Colonic mucosa (tissue), 4 donors: Measurements from ENCODE around the gene PALD1. TPM values are rescaled to one million over a fixed set of nuclear protein-coding genes. Genes with fewer than 3 reads are reported as not detected.

Experiments
- DNase-seq: peaks from one replicate; pipeline ENCODE4 v3.0.0-alpha.2; 2020
- H3K27ac ChIP-seq: fragments of 200-600 bp; one replicate; pipeline ENCODE4 v1.8.0; 2021
- H3K27me3 ChIP-seq: fragments of 200-600 bp; one replicate; pipeline ENCODE4 v1.8.0; 2021
- H3K36me3 ChIP-seq: fragments of 200-600 bp; one replicate; pipeline ENCODE4 v1.8.0; 2021
- H3K4me1 ChIP-seq: fragments of 200-600 bp; one replicate; pipeline ENCODE4 v1.8.0; 2021; ENCODE audit warnings: mild to moderate bottlenecking
- H3K4me3 ChIP-seq: fragments of 200-600 bp; one replicate; pipeline ENCODE4 v1.8.0; 2021
- H3K9ac ChIP-seq, 2 donors: one replicate each; pipeline ENCODE4 v1.7.0; 2013; ENCODE audit warnings: control low read depth in 2 of 2, low read depth in 2 of 2, low read length in 2 of 2
- H3K9me3 ChIP-seq: fragments of 200-600 bp; one replicate; pipeline ENCODE4 v1.8.0; 2021
- CTCF ChIP-seq: fragments of 200-600 bp; IDR thresholded peaks from one replicate; pipeline ENCODE4 v1.8.0; 2022; ENCODE audit warnings: antibody characterized with exemption, mild to moderate bottlenecking
- intact Hi-C: fragments of 100-400 bp; cut with DNase I; formaldehyde crosslinking; loops from one replicate; pipeline ENCODE4 v1.14.1; 2022
- total RNA-seq, 2 donors: library from RNA; stranded (reverse); fragmentation: NEBNext Ultra II Directional in 1 of 2; extraction: Animal tissue kit (Norgen Biotek cat#: 25700) in 1 of 2; gene quantifications; one replicate each; pipeline ENCODE4 v1.2.1, GENCODE V29; 2021
- donor health status: healthy.
- donor health status: DM: no; HTN: no; CAD: no.
- donor health status: DM: no; HTN: no; CAD: no.

The PALD1 gene
- total RNA-seq, 2 donors from 2014 or later, result 1.3 to 2.5 TPM

- no peak for DNase-seq
- Histone ChIP-seq H3K27me3 (no peaks in the 10 kb centered on the region), H3K9me3 (no peaks in the 10 kb centered on the region), H3K4me1 (no peaks in the 10 kb centered on the region), H3K9ac (no peak overlapping the region), H3K36me3 (no peaks in the 10 kb centered on the region), H3K27ac (no peak overlapping the region), H3K4me3 (no peak overlapping the region)
- TF ChIP-seq CTCF, result peak; percentile 3
- intact Hi-C loops, result loop anchor here (2.0 to 5.0 kb wide), 2 partner anchors 78 to 159 kb away; partner anchors contain the start of gene LRRC20
Observed at GRCh38 chr10:70540789-70541360, 62.3 kb downstream of the PALD1 start.

- Histone ChIP-seq H3K4me3 (no peak overlapping the region), H3K36me3 (no peaks in the 10 kb centered on the region), H3K4me1 (no peaks in the 10 kb centered on the region), H3K9ac (no peak overlapping the region), H3K27ac (no peak overlapping the region), H3K9me3 (no peaks in the 10 kb centered on the region), H3K27me3 (no peaks in the 10 kb centered on the region)
- no peak for TF ChIP-seq CTCF
- no peak for DNase-seq
- intact Hi-C loops, result loop anchor here (2.0 to 5.0 kb wide), 2 partner anchors 79 to 160 kb away; partner anchors contain the start of gene LRRC20
Observed at GRCh38 chr10:70541736-70542564, 63.4 kb downstream of the PALD1 start.

GRCh38 chr10:70542565-70542938 lies 64.0 kb downstream of the PALD1 start:
- intact Hi-C loops, result loop anchor here (5.0 kb wide), 1 partner anchor 160 kb away; the partner anchor contains the start of gene LRRC20
- no peak overlapping the region for H3K9ac ChIP-seq
- TF ChIP-seq CTCF, result no peak
- H3K4me3 ChIP-seq, result no peak overlapping the region
- no peak for DNase-seq
- no peaks in the 10 kb centered on the region for H3K27me3 ChIP-seq
- no peaks in the 10 kb centered on the region for H3K36me3 ChIP-seq
- H3K4me1 ChIP-seq, result no peaks in the 10 kb centered on the region
- H3K9me3 ChIP-seq, result no peaks in the 10 kb centered on the region
- no peak overlapping the region for H3K27ac ChIP-seq

GRCh38 chr10:70543911-70544310 lies 65.3 kb downstream of the PALD1 start:
- no peak overlapping the region for H3K9ac ChIP-seq
- H3K9me3 ChIP-seq, result no peaks in the 10 kb centered on the region
- no peaks in the 10 kb centered on the region for H3K36me3 ChIP-seq
- no peaks in the 10 kb centered on the region for H3K27me3 ChIP-seq
- DNase-seq, result no peak
- intact Hi-C loops, result loop anchor here (5.0 kb wide), 1 partner anchor 162 kb away; the partner anchor contains the start of gene LRRC20
- no peak overlapping the region for H3K4me3 ChIP-seq
- H3K27ac ChIP-seq, result no peak overlapping the region
- no peak for TF ChIP-seq CTCF
- H3K4me1 ChIP-seq, result no peaks in the 10 kb centered on the region

GRCh38 chr10:70544431-70545340 lies 66.1 kb downstream of the PALD1 start:
- H3K9ac ChIP-seq, result no peak overlapping the region
- H3K36me3 ChIP-seq, result no peaks in the 10 kb centered on the region
- no peak overlapping the region for H3K4me3 ChIP-seq
- no peaks in the 10 kb centered on the region for H3K9me3 ChIP-seq
- no peaks in the 10 kb centered on the region for H3K27me3 ChIP-seq
- H3K4me1 ChIP-seq, result no peaks in the 10 kb centered on the region
- no peak overlapping the region for H3K27ac ChIP-seq
- TF ChIP-seq CTCF, result no peak
- DNase-seq, result no peak
- intact Hi-C loops, result loop anchor here (5.0 kb wide), 2 partner anchors 162 to 333 kb away; partner anchors contain the start of gene LRRC20
